HEK293T (cell line): ENCODE data around the gene SGSM2.

Source experiments
- CTCF ChIA-PET: fragments of 350-600 bp; formaldehyde crosslinking; extraction: SDS; loops from one replicate; lab custom pipeline; 2021; ENCODE audit warnings: antibody characterized with exemption, inconsistent platforms; lab: Yijun Ruan, JAX
- POLR2A ChIA-PET: fragments of 350-600 bp; formaldehyde crosslinking; extraction: SDS; loops from one replicate; lab custom pipeline; 2020; ENCODE audit warnings: antibody characterized with exemption, inconsistent platforms; lab: Yijun Ruan, JAX
- DNase-seq: peaks from one replicate; pipeline ENCODE4 v3.0.0; 2012; ENCODE audit warnings: mixed read lengths; ENCODE audit errors: extremely low spot score
- ARNT ChIP-seq: fragments of 450-650 bp; IDR thresholded peaks from 2 replicates; pipeline ENCODE4 v1.6.1; 2017; ENCODE audit warnings: mild to moderate bottlenecking
- BHLHE40 ChIP-seq: fragments of 450-650 bp; IDR thresholded peaks from 2 replicates; pipeline ENCODE4 v1.6.1; 2016; ENCODE audit warnings: mild to moderate bottlenecking, moderate library complexity, borderline replicate concordance
- CTBP1 ChIP-seq: fragments of 450-650 bp; IDR thresholded peaks from 2 replicates; pipeline ENCODE4 v1.6.1; 2016; ENCODE audit warnings: borderline replicate concordance
- ELF4 ChIP-seq: fragments of 450-650 bp; IDR thresholded peaks from 2 replicates; pipeline ENCODE4 v1.6.1; 2017; ENCODE audit warnings: antibody characterized with exemption
- FOXA1 ChIP-seq: fragments of 450-650 bp; IDR thresholded peaks from 2 replicates; pipeline ENCODE4 v1.6.1; 2016; ENCODE audit warnings: mild to moderate bottlenecking
- FOXK2 ChIP-seq: fragments of 450-650 bp; IDR thresholded peaks from 2 replicates; pipeline ENCODE4 v1.6.1; 2016; ENCODE audit warnings: mild to moderate bottlenecking
- FOXM1 ChIP-seq: fragments of 450-650 bp; IDR thresholded peaks from 2 replicates; pipeline ENCODE4 v1.6.1; 2017; ENCODE audit warnings: mild to moderate bottlenecking, borderline replicate concordance
- HDGF ChIP-seq: fragments of 450-650 bp; IDR thresholded peaks from 2 replicates; pipeline ENCODE4 v1.6.1; 2017; ENCODE audit warnings: antibody characterized with exemption, borderline replicate concordance
- L3MBTL2 ChIP-seq: fragments of 450-650 bp; conservative IDR thresholded peaks from 2 replicates; pipeline ENCODE4 v1.6.1; 2016; ENCODE audit warnings: mild to moderate bottlenecking
- LEF1 ChIP-seq: fragments of 450-650 bp; IDR thresholded peaks from 2 replicates; pipeline ENCODE4 v1.6.1; 2017; ENCODE audit warnings: mild to moderate bottlenecking, borderline replicate concordance
- NFRKB ChIP-seq: fragments of 450-650 bp; IDR thresholded peaks from 2 replicates; pipeline ENCODE4 v1.6.1; 2016; ENCODE audit warnings: mild to moderate bottlenecking, moderate library complexity
- SP1 ChIP-seq: fragments of 450-650 bp; IDR thresholded peaks from 2 replicates; pipeline ENCODE4 v1.6.1; 2017
- SUZ12 ChIP-seq: fragments of 450-650 bp; IDR thresholded peaks from 2 replicates; pipeline ENCODE4 v1.6.1; 2016; ENCODE audit warnings: mild to moderate bottlenecking
- TARDBP ChIP-seq: fragments of 450-650 bp; IDR thresholded peaks from 2 replicates; pipeline ENCODE4 v1.6.1; 2016
- ZNF384 ChIP-seq: fragments of 450-650 bp; IDR thresholded peaks from 2 replicates; pipeline ENCODE4 v1.6.1; 2016
- TF ChIP-seq, protein P1 (sequence below): fragments of 450-650 bp; IDR thresholded peaks from 2 replicates; pipeline ENCODE4 v1.6.1; 2016

Gene SGSM2

DNA sequence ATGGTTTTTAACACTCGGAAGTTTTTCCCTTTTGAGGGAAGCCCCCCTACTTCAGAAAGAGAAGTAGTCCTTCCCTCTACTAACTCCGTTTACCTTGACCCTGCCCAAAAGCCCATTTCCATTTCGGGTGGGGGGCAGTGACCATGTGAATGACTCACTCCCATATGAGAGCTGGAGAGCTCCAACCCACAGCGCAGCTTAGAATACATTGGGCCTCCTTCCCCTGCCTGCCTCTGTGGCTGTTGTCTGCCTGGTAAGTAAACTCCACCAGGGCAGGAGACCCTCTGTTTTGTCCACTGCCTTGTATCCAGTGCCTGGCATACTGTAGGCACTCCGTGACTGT, 985 bp downstream of the SGSM2 start:
- TF ChIP-seq SUZ12, result no peak
- TF ChIP-seq ARNT, result no peak
- no peak for TF ChIP-seq FOXM1
- TF ChIP-seq L3MBTL2, result no peak
- TF ChIP-seq FOXK2, result no peak
- TF ChIP-seq TARDBP, result no peak
- TF ChIP-seq BHLHE40, result no peak
- TF ChIP-seq, protein P1, sequence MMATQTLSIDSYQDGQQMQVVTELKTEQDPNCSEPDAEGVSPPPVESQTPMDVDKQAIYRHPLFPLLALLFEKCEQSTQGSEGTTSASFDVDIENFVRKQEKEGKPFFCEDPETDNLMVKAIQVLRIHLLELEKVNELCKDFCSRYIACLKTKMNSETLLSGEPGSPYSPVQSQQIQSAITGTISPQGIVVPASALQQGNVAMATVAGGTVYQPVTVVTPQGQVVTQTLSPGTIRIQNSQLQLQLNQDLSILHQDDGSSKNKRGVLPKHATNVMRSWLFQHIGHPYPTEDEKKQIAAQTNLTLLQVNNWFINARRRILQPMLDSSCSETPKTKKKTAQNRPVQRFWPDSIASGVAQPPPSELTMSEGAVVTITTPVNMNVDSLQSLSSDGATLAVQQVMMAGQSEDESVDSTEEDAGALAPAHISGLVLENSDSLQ, result no peak
- no peak for TF ChIP-seq CTBP1
- no peak for TF ChIP-seq SP1
- TF ChIP-seq HDGF, result no peak
- POLR2A ChIA-PET, result interaction anchor here (1.1 to 4.2 kb wide), 3 partner anchors 9 to 34 kb away, joined by 5 to 42 read pairs (median 25); partner anchors contain the start of genes SMG6 and SRR
- no peak for DNase-seq
- CTCF ChIA-PET, result interaction anchor here (3.3 kb wide), 1 partner anchor 15 kb away, joined by 23 read pairs; no protein-coding TSS in a partner anchor

DNA sequence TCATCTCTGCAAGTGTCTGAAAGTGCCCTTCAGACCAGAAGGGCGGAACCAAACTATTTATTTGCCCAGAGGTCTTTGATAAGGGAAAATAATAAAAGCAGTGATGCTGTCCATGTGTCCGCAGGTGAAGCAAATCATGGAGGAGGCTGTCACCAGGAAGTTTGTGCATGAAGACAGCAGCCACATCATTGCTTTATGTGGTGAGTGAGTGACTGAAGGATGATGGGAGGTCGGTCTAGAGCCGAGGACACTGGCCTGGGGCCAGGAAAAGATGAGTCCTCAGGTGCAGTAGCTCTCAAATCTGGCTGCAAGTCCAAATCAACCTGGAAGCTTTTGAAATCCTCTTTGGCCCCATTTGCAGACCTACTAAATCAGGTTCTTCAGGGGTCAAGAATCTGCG, 6.1 kb downstream of the SGSM2 start:
- DNase-seq, result no peak
- CTCF ChIA-PET, result no interaction called here
- no peak for TF ChIP-seq SUZ12
- no peak for TF ChIP-seq L3MBTL2
- no peak for TF ChIP-seq LEF1
- TF ChIP-seq FOXM1, result no peak
- TF ChIP-seq HDGF, result no peak
- TF ChIP-seq ZNF384, result no peak
- TF ChIP-seq NFRKB, result no peak
- no peak for TF ChIP-seq ARNT
- TF ChIP-seq, protein P1, result no peak
- no peak for TF ChIP-seq CTBP1
- POLR2A ChIA-PET, result no interaction called here

DNA sequence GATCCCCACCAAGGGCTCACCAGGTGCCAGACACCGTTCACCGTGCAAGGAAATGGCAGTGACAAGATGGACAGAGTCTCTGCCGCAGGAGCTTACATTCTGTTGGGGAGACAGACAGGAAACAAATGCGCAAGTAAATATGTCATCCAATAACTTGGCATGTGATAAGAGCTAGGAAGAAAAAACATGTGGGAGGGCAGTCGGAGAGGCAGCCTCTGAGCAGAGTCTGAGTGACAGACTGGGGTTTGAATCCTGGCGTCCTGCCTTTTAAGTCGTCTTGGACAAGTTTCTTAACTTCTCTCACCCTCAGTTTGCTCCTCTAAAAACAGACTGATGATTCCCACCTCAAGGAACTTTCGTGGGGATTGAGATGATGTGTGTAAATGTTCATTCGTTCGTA, 7.2 kb downstream of the SGSM2 start:
- no peak for DNase-seq
- POLR2A ChIA-PET, result no interaction called here
- TF ChIP-seq HDGF (no peak), SUZ12 (no peak), TARDBP (no peak), SP1 (no peak), LEF1 (no peak), ZNF384 (no peak), FOXK2 (no peak), ELF4 (no peak), CTBP1 (no peak), ARNT (no peak), BHLHE40 (no peak), FOXA1 (no peak), L3MBTL2 (no peak), NFRKB (no peak), FOXM1 (no peak)
- TF ChIP-seq, protein P1, result no peak
- CTCF ChIA-PET, result no interaction called here

DNA sequence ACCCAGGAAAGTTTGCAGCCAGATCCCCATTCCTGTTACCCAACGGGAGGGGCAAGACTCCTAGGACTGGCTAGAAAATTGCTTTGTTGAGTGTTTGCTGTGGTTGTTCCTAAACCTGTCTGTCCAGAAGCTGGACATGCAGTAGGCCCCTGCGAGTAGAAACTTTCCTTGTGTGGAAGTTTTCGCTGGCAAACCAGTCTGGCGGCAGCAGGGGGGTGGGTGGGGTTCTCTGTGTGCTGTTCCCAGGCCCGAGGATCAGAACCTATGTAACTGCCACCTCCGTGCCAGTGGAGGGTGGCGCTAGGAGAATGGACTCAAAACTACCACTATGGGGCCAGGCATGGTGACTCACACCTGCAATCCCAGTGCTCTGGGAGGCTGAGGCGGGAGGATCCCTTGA, 9.2 kb downstream of the SGSM2 start:
- CTCF ChIA-PET, result no interaction called here
- POLR2A ChIA-PET, result interaction anchor here (4.8 kb wide), 1 partner anchor 9 kb away, joined by 42 read pairs; the partner anchor contains the start of genes SGSM2 and TSR1
- no peak for DNase-seq
- TF ChIP-seq, protein P1, result no peak
- no peak for TF ChIP-seq FOXM1
- no peak for TF ChIP-seq FOXA1
- TF ChIP-seq SP1, result no peak
- TF ChIP-seq ELF4, result no peak
- TF ChIP-seq BHLHE40, result no peak
- no peak for TF ChIP-seq SUZ12
- no peak for TF ChIP-seq ARNT

DNA sequence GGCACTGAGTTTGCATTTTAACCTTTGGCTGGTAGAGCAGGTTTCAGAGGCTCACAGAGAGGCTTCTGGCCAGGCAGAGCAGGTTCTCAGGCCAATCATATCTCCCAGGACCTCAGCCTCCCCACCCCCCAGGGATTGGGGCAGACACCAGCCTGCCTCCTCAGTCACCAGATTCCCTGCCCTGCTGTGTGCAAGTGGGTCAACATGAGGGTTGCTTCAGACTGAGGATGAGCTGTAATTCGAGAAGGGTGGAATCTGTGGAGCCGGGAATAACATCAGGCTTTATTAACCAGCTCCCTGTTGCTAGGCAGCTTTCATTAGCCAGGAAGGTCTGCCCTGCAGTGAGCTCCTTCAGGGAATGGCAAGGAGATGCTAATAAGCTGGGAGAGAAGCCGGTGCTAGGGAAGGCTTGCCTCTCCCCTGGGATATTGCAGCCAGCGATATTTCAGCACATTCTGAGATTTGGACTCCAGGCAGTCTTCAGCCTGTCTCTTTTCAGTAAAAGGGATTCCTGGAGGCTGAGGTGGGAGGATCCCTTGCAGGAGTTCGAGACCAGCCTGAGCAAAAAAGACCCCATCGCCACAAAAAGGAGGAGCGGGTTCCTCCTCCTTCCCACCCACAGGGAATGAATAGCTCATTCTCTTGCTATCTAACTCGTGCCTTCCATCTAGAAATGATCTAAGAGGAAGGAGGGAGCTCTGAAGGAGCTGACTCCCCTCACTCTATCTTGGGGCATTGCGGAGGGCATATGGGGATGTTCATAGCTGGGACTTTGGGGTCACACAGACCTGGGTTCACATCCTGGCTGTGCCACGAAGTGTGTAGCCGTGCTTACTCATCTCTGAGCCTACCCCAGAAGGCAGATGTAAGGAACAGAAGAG, 10.7 kb downstream of the SGSM2 start:
- POLR2A ChIA-PET, result interaction anchor here (1.3 to 4.8 kb wide), 3 partner anchors 11 to 46 kb away, joined by 3 to 42 read pairs (median 5); partner anchors contain the start of genes SGSM2, SMG6, SRR and TSR1
- CTCF ChIA-PET, result interaction anchor here (0.7 to 1.0 kb wide), 2 partner anchors 35 to 56 kb away, joined by 3 read pairs; no protein-coding TSS in a partner anchor
- TF ChIP-seq TARDBP (no peak), FOXA1 (no peak), LEF1 (no peak), SP1 (no peak), SUZ12 (no peak), FOXK2 (no peak)
- DNase-seq, result peak; percentile 65
